ENCODE measurements around the gene GLT1D1.

- TF ChIP-seq EZH2 (IDR thresholded peaks at IDR 0.05) (no peak), POLR2AphosphoS5 (IDR thresholded peaks at IDR 0.05; ENCODE audit: borderline replicate concordance, low read depth, low read length) (no peak)
These were observed 175.6 kb downstream of the GLT1D1 start for GRCh38 chr12:129028844-129029243.

All from SK-N-MC (cell line).